ENCODE results near the gene ITGA1.
"Not testable (repeated sequence)": the region's sequence is repeated elsewhere in the genome, so short reads cannot be mapped to it uniquely, and the experiment has no call there.

Gene ITGA1

GRCh38 chr5:52802974-52803336 lies 15.2 kb downstream of the ITGA1 start:
- DNase-seq = no peak

- no peak for DNase-seq
These were observed 16.7 kb downstream of the ITGA1 start for GRCh38 chr5:52804387-52804791.

DNA sequence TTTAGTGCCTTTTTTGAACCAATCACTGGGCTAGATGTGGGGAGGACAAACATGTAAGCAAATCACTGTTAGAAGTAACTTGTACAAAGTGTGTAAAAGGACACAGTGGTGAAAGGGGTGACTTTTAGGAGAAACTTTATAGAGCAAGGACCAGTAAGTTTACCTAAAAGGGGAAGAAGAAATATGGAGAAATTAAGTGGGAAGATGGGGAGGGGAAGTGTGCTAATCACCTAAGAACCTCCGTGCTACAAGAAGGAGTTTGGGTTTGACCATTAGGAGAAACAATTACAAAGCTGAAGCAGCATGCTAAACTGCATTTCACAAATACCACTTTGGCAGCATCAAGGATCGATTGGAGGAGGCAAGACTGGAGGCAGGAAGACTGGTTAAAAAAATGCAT lies 17.3 kb downstream of the ITGA1 start:
- no peak for DNase-seq

DNA sequence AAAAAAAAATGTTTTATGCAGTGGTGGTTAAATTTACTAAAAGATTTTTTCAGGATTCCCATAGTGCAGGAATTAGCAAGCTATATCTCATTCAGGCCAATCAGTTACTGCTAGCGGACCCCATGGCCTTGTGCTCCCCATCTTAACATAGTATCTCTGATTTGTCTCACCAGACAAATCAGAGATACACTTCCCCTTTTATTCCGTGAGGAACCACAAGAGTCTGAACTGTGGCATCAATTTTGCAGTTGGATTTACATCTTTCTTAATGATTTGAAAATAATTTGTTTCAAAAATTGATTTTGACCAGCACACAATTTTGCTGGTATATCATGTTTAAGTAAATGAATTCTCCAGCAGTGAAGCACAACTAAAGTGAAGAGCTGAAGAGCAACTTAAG lies 17.9 kb downstream of the ITGA1 start:
- DNase-seq = no peak

DNA sequence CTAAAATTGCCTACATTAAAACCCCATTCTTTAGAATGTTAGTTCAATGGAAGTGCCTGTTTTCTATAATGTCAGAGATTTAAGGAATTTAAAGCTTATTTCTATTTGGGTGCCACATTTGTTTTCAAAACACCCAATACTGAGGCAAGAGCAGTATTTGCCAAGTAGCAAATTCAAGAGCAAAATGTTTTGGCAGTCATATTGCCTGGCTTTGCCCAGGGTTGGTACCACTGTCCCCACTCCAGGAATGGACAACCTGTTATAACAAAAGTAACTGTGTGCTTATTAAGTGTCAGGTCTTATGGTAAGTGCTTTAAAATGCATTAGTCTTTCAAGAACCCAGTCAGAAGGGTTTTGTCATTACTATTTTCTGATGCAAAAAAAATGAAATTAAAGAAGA lies 19.3 kb downstream of the ITGA1 start:
- no peak for DNase-seq

DNA sequence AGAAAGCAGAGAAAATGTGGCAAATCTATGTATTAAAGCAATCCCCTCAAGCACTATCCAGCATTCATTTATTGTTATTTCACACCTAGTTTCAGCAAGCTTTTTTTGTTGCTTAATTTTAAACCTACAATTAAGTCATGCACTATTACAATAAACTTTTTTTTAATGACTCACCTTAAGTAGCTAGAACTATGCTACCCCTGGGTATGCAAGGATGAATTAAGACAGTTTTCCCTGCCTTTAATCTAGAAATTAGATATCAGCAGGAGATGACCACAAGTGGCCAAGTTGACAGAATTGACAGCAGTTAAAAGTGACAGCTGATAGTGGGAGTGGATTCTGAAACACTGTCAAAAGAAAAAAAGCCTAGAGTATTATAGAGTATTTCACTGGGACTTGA lies 20.0 kb downstream of the ITGA1 start:
- DNase-seq = no peak

DNA sequence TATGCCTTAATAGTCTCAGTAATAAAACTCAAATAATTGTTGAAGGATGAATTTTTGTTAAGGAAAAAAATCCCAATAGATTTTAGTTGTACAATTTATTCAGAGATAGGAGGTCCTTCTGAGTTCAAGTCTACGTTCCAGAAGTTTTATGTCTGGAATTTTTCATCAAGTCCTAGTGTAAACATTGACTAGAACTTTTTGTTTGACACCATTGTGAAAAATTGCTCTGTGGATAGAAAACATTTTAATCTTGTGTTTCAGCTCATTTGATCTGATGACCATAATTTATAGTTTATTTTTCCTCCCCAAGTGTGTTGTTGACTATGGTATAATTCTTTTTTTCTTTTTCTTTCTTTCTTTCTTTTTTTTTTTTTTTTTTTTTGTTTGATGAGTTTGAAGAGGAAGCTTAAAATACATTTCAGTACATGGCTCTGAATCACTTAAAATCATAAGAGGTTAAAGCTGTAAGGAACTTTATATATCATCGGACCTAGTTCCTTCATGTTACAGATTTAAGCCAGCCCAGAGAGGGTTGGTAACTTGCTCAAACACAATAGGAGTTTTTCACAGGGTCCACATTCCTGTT lies 20.7 kb downstream of the ITGA1 start:
- DNase-seq = no peak

GRCh38 chr5:52809884-52810283 lies 22.2 kb downstream of the ITGA1 start:
- DNase-seq = no peak

DNA sequence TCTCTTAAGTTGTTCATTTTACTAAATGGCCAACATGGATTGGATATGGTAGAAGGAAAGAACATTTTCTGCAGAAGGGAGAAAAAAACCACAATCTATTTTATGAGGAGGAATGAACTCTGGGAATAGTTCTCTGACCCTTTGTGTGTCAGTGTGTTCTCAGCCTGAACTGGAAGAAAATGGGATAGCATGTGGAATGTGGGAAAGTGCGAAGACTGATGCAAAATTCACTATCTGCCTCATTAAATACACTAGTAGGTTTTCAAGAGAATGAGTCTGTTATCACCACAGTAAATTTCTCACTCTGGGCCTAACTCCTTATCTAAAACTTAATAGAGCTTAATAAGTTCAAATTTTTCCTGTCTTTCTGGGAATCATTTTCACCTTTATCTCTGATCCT lies 22.7 kb downstream of the ITGA1 start:
- DNase-seq = no peak

GRCh38 chr5:52811067-52811749 lies 23.5 kb downstream of the ITGA1 start:
- peak; percentile 49 for DNase-seq

DNA sequence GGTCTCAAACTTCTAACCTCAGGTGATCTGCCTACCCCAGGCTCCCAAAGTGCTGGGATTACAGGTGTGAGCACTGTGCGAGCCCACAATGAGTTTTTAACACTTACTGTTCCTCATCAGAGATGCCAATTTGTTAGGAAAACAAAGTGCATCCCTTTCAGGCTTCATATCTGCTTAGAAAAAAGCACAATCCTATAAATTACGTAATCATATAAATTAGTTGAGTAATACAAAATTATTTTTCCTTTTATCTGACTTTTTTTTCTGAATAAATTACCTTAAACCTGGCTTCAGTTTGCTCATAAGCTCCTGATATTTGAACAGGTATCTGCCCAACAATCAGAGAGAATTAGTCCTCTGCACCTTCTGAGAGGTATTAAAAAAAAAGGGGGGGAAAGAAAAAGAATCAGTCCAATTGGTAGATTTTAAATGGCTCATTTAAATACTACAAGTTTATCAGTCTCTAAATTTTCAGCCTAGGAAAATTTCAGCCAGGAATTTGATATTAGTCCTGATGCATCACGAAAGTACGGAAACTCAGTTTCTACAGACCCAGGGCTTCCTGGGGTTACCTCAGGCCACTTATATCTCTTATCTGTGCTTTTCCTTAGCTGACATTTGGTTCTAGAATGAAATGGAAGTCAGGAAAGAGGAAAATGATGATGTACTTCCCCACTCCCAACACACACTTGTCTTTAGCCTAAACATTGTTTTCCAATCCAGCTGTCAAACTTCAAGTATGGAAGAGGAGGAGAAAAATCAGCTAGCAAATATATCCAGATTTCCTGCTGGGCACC lies 26.8 kb downstream of the ITGA1 start:
- no peak for DNase-seq

DNA sequence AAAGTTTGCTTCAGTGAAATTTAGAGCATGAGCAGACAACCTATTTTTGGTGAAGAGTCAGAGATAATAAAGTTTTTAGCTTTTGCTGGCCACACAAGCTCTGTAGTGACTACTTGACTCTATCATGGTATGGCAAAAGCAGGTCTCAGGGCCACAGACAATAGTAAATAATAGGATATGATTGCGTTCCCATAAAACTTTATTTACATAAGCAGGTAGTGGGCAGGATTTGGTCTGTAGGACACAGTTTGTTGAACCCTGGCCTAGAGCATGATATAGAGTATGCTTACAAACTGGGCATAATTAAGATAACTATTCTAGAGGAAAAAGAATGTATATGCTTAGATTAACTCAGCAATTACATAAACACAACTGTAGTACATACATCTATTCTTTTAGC lies 30.1 kb downstream of the ITGA1 start:
- no peak for DNase-seq

- DNase-seq = no peak
These were observed 30.6 kb downstream of the ITGA1 start for GRCh38 chr5:52818360-52818759.

DNA sequence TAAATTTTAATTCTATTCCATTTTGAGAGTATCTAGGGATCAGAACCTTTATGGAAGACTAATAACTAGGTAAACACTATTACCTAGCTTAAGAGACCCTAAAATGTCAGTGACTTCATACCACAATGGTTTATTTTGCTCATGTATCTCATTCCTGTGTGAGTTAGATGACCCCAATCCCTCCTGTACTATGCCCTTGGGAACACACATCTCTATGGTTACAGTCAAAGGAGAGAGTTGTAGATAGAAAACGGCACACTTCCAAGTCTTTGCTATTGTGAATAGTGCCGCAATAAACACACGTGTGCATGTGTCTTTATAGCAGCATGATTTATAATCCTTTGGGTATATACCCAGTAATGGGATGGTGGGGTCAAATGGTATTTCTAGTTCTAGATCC lies 31.1 kb downstream of the ITGA1 start:
- not testable (repeated sequence) for DNase-seq

- no peak for DNase-seq
These were observed 34.2 kb downstream of the ITGA1 start for GRCh38 chr5:52821901-52822300.

DNA sequence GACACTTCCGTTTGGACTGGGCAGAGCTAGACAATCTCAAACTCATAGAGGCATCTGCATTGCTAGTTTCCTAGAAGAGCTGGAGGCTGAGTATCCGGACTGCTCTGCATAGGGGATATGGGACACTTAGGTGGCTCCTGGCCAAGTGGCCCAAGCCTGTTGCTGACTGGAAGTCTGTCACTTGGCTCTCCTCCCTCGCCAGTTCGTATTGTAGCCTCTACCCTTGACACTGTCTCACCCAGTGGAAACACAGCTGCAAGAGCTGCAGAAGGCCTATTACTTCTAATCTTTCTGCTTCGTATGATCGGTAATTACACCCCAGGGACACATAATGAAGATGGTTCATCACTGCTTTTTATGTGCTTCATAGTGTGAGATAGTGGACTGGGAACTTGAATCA lies 34.7 kb downstream of the ITGA1 start:
- no peak for DNase-seq

DNA sequence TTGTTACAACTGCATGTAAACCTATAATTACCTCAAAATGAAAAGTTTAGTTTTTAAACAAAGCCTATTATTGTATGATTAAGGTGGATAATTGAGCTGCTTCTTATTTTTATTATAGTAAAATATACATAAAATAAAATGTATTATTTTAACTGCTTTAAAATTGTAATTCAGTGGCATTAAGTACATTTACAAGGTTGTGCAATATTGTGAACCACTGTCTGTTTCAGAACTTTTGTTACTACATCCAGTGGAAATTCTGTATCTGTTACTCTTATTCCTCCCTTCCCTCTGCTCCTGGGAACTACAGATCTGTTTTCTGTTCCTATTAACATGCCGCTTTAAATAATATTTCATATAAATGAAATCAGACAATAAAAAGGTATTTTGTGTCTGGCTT lies 37.1 kb downstream of the ITGA1 start:
- no peak for DNase-seq

GRCh38 chr5:52825826-52826225 lies 38.1 kb downstream of the ITGA1 start:
- no peak for DNase-seq

- no peak for DNase-seq
These were observed 40.1 kb downstream of the ITGA1 start for GRCh38 chr5:52827815-52828214.

- no peak for DNase-seq
These were observed 41.9 kb downstream of the ITGA1 start for GRCh38 chr5:52829664-52830063.

- DNase-seq = no peak
These were observed 42.9 kb downstream of the ITGA1 start for GRCh38 chr5:52830650-52831049.

DNA sequence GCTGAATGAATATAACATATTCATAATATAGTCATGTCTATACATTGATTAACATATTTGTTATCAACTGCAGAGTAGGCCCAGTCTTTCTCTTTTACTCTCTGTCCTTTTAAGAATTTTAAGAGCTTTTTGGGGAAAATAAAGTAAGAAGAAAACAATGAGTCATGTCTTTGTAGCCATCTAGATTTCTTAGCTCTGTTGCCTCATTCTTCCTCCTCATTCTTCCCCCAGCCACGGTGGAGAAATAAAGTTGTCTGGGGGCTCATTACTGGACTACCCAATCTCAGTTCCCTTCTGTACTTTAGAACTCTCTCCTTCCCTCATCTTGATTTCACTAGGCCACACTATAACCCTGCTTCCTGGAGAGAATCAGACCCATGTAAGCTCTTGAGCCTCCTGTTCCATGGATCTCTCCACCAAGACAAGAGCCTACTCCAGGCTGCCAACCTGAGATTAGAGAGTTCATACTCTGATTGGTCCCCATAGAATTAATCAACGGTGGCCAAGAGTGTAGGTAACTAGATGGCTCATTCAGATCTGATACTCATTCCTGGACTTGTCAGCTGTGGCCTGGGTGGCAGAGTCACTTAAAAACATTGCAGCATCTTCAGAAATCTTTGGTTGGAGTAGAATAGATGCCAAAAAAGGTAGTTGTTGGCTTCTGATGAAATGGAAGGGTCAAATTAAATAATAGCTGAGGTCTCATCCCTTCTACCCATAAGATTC lies 44.2 kb downstream of the ITGA1 start:
- DNase-seq = no peak

GRCh38 chr5:52834320-52834719 lies 46.6 kb downstream of the ITGA1 start:
- no peak for DNase-seq

- no peak for DNase-seq
These were observed 49.4 kb downstream of the ITGA1 start for GRCh38 chr5:52837068-52837467.
